Colonic mucosa (tissue), 4 donors: ENCODE results near the gene LRMDA. TPM values are rescaled to one million over a fixed set of nuclear protein-coding genes. Genes with fewer than 3 reads are reported as not detected.

Source experiments
- DNase-seq: peaks from one replicate; pipeline ENCODE4 v3.0.0-alpha.2; 2020
- H3K27ac ChIP-seq: fragments of 200-600 bp; one replicate; pipeline ENCODE4 v1.8.0; 2021
- H3K27me3 ChIP-seq: fragments of 200-600 bp; one replicate; pipeline ENCODE4 v1.8.0; 2021
- H3K36me3 ChIP-seq: fragments of 200-600 bp; one replicate; pipeline ENCODE4 v1.8.0; 2021
- H3K4me1 ChIP-seq: fragments of 200-600 bp; one replicate; pipeline ENCODE4 v1.8.0; 2021; ENCODE audit warnings: mild to moderate bottlenecking
- H3K4me3 ChIP-seq: fragments of 200-600 bp; one replicate; pipeline ENCODE4 v1.8.0; 2021
- H3K9ac ChIP-seq, 2 donors: one replicate each; pipeline ENCODE4 v1.7.0; 2013; ENCODE audit warnings: control low read depth in 2 of 2, low read depth in 2 of 2, low read length in 2 of 2
- H3K9me3 ChIP-seq: fragments of 200-600 bp; one replicate; pipeline ENCODE4 v1.8.0; 2021
- CTCF ChIP-seq: fragments of 200-600 bp; IDR thresholded peaks from one replicate; pipeline ENCODE4 v1.8.0; 2022; ENCODE audit warnings: antibody characterized with exemption, mild to moderate bottlenecking
- intact Hi-C: fragments of 100-400 bp; cut with DNase I; formaldehyde crosslinking; loops from one replicate; pipeline ENCODE4 v1.14.1; 2022
- total RNA-seq, 2 donors: library from RNA; stranded (reverse); fragmentation: NEBNext Ultra II Directional in 1 of 2; extraction: Animal tissue kit (Norgen Biotek cat#: 25700) in 1 of 2; gene quantifications; one replicate each; pipeline ENCODE4 v1.2.1, GENCODE V29; 2021
- donor health status: healthy.
- donor health status: DM: no; HTN: no; CAD: no.
- donor health status: DM: no; HTN: no; CAD: no.

The LRMDA gene
- total RNA-seq, 2 donors from 2014 or later = 2.5 to 5.2 TPM

DNA sequence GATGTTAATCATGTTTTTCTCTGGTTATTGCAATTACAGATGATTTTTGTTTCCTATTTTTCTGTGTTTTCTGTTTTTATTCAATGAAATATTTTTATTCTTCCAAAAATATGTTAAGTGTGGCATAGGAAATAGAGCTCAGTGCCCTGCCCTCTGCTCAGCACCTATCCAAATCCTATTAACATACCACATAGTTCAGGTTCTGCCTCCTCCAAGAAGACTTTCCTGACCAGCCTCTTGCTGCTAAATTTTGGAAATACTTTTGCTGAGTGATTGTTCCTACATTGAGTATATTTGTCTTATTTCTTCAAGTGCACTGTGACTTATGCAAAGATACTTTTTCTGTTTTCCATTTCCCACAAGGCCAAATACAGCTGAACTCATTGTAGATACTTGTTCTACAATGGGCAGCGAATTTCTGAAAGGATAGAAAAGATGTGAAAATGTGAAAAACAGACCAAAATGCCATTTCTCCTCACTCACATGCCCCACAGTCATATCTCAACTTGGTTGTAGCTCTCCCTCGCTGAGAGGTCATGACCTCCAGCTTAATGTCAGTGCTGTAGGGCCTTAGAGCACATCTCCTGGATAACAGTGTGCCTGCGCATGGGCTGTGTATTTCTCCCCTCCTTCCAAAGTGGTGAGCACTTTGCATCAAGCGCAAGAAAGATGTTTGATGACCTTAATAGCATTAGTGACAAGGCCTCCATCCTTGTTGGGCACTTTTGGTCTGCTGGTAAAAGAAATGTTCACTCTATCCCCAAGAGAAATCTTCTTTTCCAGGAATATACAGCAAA lies 677.3 kb downstream of the LRMDA start:
- TF ChIP-seq CTCF = no peak
- H3K27ac ChIP-seq = no peak overlapping the region
- DNase-seq = no peak

DNA sequence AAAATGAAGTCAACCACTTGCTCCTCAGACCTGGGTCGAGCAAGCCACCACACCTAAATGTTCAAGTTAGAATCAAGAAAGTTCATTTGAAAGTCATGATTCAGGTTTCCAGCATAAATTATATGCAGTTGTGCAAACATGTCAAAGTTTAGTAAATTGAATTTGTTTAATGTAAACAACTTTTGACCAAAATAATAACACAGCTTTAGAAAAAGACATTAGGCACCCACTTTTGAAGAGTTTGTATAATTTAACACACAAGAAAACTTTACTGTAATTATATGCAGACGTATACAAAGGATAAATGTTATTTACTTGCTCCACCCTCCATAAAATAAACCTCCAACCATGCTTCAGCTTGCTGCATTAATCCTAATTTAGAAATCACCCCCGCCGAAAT lies 680.0 kb downstream of the LRMDA start:
- Histone ChIP-seq H3K4me1 (no peaks in the 10 kb centered on the region), H3K9ac (no peak overlapping the region), H3K27ac (no peak overlapping the region), H3K9me3 (no peaks in the 10 kb centered on the region), H3K36me3 (no peaks in the 10 kb centered on the region), H3K27me3 (no peaks in the 10 kb centered on the region), H3K4me3 (no peak overlapping the region)
- TF ChIP-seq CTCF = no peak
- no peak for DNase-seq
- intact Hi-C loops = no loop called here

More for the DNA sequence above, 677.3 kb downstream of the LRMDA start:
- Histone ChIP-seq H3K9ac (no peak overlapping the region), H3K4me1 (no peaks in the 10 kb centered on the region), H3K4me3 (no peak overlapping the region), H3K36me3 (no peaks in the 10 kb centered on the region), H3K27me3 (no peaks in the 10 kb centered on the region), H3K9me3 (no peaks in the 10 kb centered on the region)
- intact Hi-C loops = no loop called here

- H3K27me3 ChIP-seq = no peaks in the 10 kb centered on the region
- no peak overlapping the region for H3K27ac ChIP-seq
- no peaks in the 10 kb centered on the region for H3K4me1 ChIP-seq
- intact Hi-C loops = no loop called here
- TF ChIP-seq CTCF = no peak
- no peaks in the 10 kb centered on the region for H3K9me3 ChIP-seq
- no peak overlapping the region for H3K9ac ChIP-seq
- no peak for DNase-seq
- no peaks in the 10 kb centered on the region for H3K36me3 ChIP-seq
- no peak overlapping the region for H3K4me3 ChIP-seq
Measured at GRCh38 chr10:76111986-76112825, 680.8 kb downstream of the LRMDA start.

DNA sequence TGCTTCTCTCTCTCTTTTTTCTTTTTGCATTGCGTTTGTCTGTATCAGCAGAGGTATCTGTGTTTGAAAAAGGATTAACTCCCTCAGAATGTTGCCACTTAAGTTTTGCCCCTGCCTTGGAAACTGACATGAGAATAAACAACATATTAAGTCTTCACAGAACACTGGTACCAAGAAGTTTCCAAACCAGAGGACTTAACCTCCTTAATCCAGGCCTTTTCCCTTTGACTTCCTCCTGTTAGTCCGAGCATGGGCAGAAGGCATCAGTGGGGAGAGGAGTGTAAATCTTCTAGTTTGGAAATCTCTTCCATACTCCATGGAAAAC lies 681.4 kb downstream of the LRMDA start:
- Histone ChIP-seq H3K9ac (no peak overlapping the region), H3K27me3 (no peaks in the 10 kb centered on the region), H3K36me3 (no peaks in the 10 kb centered on the region), H3K27ac (no peak overlapping the region), H3K4me3 (no peak overlapping the region), H3K4me1 (no peaks in the 10 kb centered on the region), H3K9me3 (no peaks in the 10 kb centered on the region)
- no peak for TF ChIP-seq CTCF
- intact Hi-C loops = no loop called here
- no peak for DNase-seq

GRCh38 chr10:76113952-76114351 lies 682.5 kb downstream of the LRMDA start:
- H3K4me1 ChIP-seq = no peaks in the 10 kb centered on the region
- intact Hi-C loops = no loop called here
- no peak overlapping the region for H3K9ac ChIP-seq
- no peak overlapping the region for H3K4me3 ChIP-seq
- DNase-seq = no peak
- H3K9me3 ChIP-seq = no peaks in the 10 kb centered on the region
- H3K27ac ChIP-seq = no peak overlapping the region
- no peak for TF ChIP-seq CTCF
- H3K27me3 ChIP-seq = no peaks in the 10 kb centered on the region
- H3K36me3 ChIP-seq = no peaks in the 10 kb centered on the region
